ENCODE data around the gene TRIM26.

TRIM26 gene

DNA sequence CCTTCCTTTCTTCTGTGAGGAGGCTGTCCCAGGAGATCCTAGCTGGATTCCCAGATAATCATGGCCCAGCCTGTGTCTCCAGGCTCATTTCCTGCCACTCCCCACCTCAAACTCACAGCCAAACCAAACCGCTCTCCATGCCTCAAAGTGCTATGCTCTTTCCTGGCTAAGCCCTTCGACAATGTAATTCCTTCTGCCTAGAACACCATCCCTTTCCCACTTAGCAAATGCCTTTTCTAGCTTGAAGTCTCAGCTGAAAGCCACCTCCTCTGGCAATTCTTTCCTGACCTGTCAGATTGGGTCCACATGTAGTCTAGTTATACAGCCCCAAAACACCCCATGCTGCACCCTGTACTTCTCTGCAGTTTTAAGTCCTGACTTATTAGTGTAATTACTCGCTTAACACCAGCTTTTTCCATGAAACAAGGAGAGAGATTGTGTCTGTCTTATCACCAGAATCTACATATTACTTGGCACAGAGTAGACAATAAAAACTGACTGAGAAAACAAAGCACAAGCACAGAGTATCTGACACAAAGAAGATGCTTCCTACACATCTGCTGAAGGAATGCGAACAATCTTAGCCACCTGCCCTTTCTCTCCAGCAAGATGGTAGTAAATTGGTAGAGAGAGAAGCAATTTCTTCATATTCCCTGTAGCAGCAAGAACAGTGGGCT lies 5.4 kb downstream of the TRIM26 start:
- Histone ChIP-seq H3K27me3 (ENCODE audit: insufficient read depth, low read length) (no peaks in the 10 kb centered on the region), H3K4me1 (ENCODE audit: control insufficient read depth, insufficient read depth, low read length, unreplicated experiment) (peaks cover 50% of the 10 kb centered on the region), H2AFZ (ENCODE audit: low read length, unreplicated experiment) (no peak overlapping the region), H3K27ac (ENCODE audit: low read depth, low read length) (peak overlapping the region; percentile 38; the same call in 1 of the 2 replicates), H3K79me2 (ENCODE audit: control insufficient read depth, insufficient read depth, low read length, unreplicated experiment) (peaks cover 89% of the 10 kb centered on the region), H3K4me3 (ENCODE audit: low read depth, low read length) (peak overlapping the region; percentile 5; the same call in 1 of the 2 replicates), H3K36me3 (ENCODE audit: insufficient read depth, low read length) (no peaks in the 10 kb centered on the region)

DNA sequence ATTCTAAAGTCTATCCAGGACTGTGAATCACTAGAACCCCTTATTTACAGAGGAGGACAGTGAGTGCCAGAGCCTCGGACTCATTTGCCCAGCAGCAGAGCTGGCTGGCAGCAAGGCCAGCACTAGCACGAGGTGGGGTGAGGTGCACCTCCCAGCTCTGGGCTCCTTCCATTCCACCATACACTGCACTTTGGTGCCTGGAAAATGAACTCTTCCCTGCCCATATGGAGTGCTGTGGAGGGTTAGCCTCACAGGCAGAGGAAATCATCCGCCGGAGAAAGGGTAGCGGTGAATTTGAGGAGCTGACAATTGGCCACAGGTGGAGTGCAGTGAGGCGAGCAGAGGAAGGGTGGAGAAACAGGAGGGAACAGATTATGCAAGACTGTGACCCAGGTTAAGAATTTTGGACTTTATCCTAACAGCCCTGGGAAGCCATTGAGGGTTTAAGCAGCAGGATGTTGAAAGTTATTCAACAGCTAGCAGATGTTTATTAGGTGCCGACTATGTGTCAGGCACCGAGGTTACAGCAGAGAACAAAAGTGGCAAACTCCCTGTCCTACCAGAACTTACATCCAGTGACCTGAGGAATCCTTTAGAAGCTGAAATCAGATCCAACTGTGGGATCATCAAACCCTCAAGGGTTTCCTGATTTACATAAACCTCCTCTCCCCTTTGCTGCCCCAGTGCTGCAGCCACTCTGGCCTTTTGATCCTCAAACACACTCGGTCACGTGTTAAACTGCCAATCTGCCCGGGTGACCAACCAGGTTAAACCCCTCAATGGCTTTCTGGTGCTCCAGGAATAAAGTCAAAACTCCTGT lies 6.2 kb downstream of the TRIM26 start:
- Histone ChIP-seq H3K4me1 (ENCODE audit: control insufficient read depth, insufficient read depth, low read length, unreplicated experiment) (peaks cover 51% of the 10 kb centered on the region), H2AFZ (ENCODE audit: low read length, unreplicated experiment) (no peak overlapping the region), H3K36me3 (ENCODE audit: insufficient read depth, low read length) (no peaks in the 10 kb centered on the region), H3K27ac (ENCODE audit: low read depth, low read length) (peak overlapping the region; percentile 38), H3K27me3 (ENCODE audit: insufficient read depth, low read length) (no peaks in the 10 kb centered on the region), H3K79me2 (ENCODE audit: control insufficient read depth, insufficient read depth, low read length, unreplicated experiment) (peaks cover 88% of the 10 kb centered on the region), H3K4me3 (ENCODE audit: low read depth, low read length) (peak overlapping the region; percentile 5; the same call in 1 of the 2 replicates)

DNA sequence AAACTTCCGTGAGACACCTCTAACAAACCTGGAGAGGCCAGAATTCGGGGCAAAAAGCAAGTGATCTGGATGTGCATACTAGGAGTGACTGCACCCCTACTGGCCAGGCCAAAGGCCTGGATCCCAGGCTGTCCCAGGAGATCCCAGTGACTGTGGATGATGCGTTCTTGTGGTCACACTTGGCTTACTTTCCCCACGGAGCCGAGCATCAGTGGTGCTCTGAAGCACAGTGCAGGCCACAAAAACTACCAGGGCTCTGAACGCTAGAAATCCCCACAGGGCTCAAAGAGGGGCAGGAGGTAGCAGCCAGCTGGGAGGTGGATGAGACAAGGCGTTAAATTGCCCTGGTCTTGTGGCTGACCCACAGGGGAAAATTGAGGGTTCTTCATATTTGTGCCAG lies 7.1 kb downstream of the TRIM26 start:
- Histone ChIP-seq H2AFZ (ENCODE audit: low read length, unreplicated experiment) (no peak overlapping the region), H3K36me3 (ENCODE audit: insufficient read depth, low read length) (no peaks in the 10 kb centered on the region), H3K4me1 (ENCODE audit: control insufficient read depth, insufficient read depth, low read length, unreplicated experiment) (peaks cover 42% of the 10 kb centered on the region), H3K27me3 (ENCODE audit: insufficient read depth, low read length) (no peaks in the 10 kb centered on the region), H3K4me3 (ENCODE audit: low read depth, low read length) (no peak overlapping the region), H3K79me2 (ENCODE audit: control insufficient read depth, insufficient read depth, low read length, unreplicated experiment) (peaks cover 83% of the 10 kb centered on the region), H3K27ac (ENCODE audit: low read depth, low read length) (peak overlapping the region; percentile 38)

DNA sequence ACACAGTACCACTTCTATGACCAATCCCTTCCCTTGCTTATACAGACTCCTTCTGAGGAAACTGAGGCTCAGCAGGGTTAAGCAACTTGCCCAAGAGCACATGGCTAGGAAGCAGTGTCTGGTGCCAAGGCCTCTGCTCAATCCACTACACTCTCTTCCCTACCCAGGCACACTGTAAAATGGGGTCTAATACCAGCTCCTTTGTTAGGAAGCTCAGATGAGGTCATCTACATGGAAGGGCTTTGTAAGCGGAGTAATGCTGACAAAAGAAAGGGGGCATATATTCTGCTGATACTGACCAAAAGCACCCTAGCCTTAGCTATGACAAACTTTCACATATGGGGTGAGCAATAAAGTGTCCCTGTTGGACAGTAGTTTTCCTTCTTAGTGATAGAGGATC lies 9.1 kb downstream of the TRIM26 start:
- Histone ChIP-seq H3K79me2 (ENCODE audit: control insufficient read depth, insufficient read depth, low read length, unreplicated experiment) (peaks cover 77% of the 10 kb centered on the region), H3K4me3 (ENCODE audit: low read depth, low read length) (no peak overlapping the region), H3K4me1 (ENCODE audit: control insufficient read depth, insufficient read depth, low read length, unreplicated experiment) (peaks cover 33% of the 10 kb centered on the region), H3K27ac (ENCODE audit: low read depth, low read length) (no peak overlapping the region), H3K27me3 (ENCODE audit: insufficient read depth, low read length) (no peaks in the 10 kb centered on the region), H2AFZ (ENCODE audit: low read length, unreplicated experiment) (no peak overlapping the region), H3K36me3 (ENCODE audit: insufficient read depth, low read length) (peaks cover 10% of the 10 kb centered on the region; the same call in 1 of the 2 replicates)

DNA sequence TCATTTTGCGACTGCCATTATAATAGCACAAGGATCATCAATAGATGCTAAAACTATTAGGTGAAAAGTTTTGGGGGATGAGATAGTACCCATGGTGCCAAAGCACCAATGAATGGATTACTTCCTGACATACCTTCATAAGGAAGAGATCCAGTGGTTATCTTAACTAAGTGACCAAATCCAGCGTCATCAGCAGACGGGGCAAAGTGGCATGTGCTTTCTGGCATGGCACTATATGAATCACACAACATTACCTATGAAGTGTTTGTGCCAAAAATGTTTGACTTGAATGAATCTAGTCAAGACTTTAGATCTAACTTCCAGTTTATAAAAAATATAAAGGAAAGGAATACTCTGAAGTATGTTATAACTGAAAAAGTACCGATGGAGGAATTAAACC lies 10.8 kb downstream of the TRIM26 start:
- H3K27me3 ChIP-seq (ENCODE audit: insufficient read depth, low read length): no peaks in the 10 kb centered on the region
- H2AFZ ChIP-seq (ENCODE audit: low read length, unreplicated experiment): no peak overlapping the region
- peaks cover 10% of the 10 kb centered on the region; the same call in 1 of the 2 replicates for H3K36me3 ChIP-seq (ENCODE audit: insufficient read depth, low read length)
- peaks cover 20% of the 10 kb centered on the region for H3K4me1 ChIP-seq (ENCODE audit: control insufficient read depth, insufficient read depth, low read length, unreplicated experiment)
- H3K79me2 ChIP-seq (ENCODE audit: control insufficient read depth, insufficient read depth, low read length, unreplicated experiment): peaks cover 60% of the 10 kb centered on the region
- no peak overlapping the region for H3K27ac ChIP-seq (ENCODE audit: low read depth, low read length)
- H3K4me3 ChIP-seq (ENCODE audit: low read depth, low read length): no peak overlapping the region

DNA sequence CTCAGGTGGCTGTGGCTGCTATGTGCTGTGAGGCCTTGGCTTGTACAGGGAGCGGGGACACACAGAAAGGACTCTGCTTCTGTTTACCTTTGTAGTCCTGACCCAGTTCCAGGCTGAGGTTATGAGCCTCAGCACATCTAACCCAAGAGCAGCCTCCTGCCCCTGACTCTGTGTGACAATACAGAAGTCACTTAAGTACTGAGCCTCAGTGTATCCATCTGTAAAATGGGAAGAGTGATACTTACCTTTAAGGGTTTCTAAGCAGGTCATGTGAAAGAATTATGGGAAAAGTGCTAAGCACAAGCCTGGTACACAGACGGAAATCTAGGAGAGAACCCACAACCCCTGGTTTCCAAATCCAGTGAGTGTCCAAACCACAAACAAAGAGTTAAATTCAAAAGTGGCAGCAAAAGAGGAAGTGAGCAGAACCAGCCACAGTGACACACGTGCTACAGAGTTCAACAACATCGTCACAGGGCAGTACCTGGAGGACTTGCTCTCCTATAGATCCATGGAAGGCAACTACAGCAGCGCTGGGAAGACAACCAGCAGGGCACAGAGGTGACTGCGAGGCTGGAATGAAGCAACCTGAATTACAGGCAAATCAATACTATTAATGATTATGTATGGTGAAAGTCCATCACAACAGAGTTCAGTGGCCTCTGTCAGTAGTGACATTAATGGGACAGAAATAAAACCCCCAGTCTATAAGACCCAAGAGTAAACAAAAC lies 12.5 kb downstream of the TRIM26 start:
- Histone ChIP-seq H3K79me2 (ENCODE audit: control insufficient read depth, insufficient read depth, low read length, unreplicated experiment) (peaks cover 43% of the 10 kb centered on the region), H3K4me3 (ENCODE audit: low read depth, low read length) (no peak overlapping the region), H3K4me1 (ENCODE audit: control insufficient read depth, insufficient read depth, low read length, unreplicated experiment) (peaks cover 4% of the 10 kb centered on the region)

DNA sequence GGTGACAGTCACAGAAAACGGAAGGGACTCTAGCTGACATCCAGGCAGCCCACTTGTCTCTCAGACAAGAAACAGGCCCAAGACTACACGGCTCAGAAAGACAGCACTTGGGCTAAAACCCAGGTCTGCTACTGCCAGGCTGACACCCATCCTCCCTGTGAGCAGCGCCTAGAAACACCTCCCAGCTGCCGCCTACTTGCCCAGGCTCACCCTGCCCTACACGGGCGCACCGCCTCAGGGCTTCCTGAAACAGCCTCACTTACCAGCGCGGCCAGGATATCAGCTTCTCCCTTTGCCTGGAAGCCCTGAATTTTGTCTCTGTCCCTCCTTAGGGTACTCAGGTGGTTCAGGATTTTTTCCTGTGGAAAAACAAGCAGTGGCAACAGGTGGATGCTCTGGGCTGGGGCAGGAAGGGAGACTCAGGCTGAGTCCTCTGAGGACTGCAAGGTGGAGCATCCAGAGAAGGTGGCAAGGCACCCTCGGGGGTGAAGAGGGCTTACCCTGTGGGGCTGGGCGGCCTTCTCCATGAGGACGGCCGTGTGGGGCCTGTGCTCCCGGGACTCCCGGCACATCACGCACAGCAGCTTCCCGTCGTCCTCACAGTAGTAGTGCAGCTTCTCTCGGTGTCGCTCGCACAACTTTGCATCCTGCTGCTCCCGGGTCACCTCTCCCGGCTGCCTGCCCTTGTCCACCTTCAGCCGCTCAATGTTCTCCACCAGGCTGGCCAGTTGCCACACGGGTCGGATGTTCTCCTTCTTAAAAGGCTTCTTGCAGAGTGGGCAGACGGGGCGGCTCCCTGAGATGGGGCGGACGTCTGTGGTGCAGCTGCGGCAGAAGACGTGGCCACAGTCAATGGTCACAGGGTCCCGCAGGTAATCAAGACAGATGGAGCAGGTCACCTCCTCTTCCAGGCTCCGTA lies 14.8 kb downstream of the TRIM26 start:
- H3K36me3 ChIP-seq (ENCODE audit: insufficient read depth, low read length): peaks cover 21% of the 10 kb centered on the region; the same call in 1 of the 2 replicates
- H3K4me1 ChIP-seq (ENCODE audit: control insufficient read depth, insufficient read depth, low read length, unreplicated experiment): peaks cover 12% of the 10 kb centered on the region
- peaks cover 21% of the 10 kb centered on the region for H3K79me2 ChIP-seq (ENCODE audit: control insufficient read depth, insufficient read depth, low read length, unreplicated experiment)
- no peaks in the 10 kb centered on the region for H3K27me3 ChIP-seq (ENCODE audit: insufficient read depth, low read length)
- no peak overlapping the region for H3K4me3 ChIP-seq (ENCODE audit: low read depth, low read length)
- no peak overlapping the region for H2AFZ ChIP-seq (ENCODE audit: low read length, unreplicated experiment)
- no peak overlapping the region for H3K27ac ChIP-seq (ENCODE audit: low read depth, low read length)

More for the DNA sequence above, 12.5 kb downstream of the TRIM26 start:
- Histone ChIP-seq H3K27me3 (ENCODE audit: insufficient read depth, low read length) (no peaks in the 10 kb centered on the region), H3K27ac (ENCODE audit: low read depth, low read length) (no peak overlapping the region), H3K36me3 (ENCODE audit: insufficient read depth, low read length) (peaks cover 17% of the 10 kb centered on the region; the same call in 1 of the 2 replicates), H2AFZ (ENCODE audit: low read length, unreplicated experiment) (no peak overlapping the region)

DNA sequence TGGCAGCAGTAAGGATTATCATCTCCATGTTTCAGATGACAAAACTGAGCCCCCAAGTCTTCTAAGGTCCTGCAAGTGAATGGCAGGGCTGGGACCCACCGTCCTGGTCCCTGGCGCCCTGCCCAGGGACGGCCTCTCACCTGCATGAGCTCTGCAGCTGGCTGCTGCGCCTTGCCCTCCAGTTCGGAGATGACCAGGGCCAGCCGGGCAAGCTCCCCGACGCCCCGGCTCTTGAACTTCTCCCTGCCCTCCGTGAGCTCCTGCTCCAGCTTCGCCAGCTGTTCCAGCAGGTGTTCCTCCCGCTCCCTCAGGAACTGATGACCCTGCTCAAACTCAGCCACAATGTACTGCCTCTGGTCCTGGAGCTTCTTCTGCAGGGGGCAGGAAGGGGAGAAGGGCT lies 16.8 kb downstream of the TRIM26 start:
- Histone ChIP-seq H3K27me3 (ENCODE audit: insufficient read depth, low read length) (no peaks in the 10 kb centered on the region), H3K27ac (ENCODE audit: low read depth, low read length) (no peak overlapping the region), H3K4me3 (ENCODE audit: low read depth, low read length) (no peak overlapping the region), H3K36me3 (ENCODE audit: insufficient read depth, low read length) (peaks cover 21% of the 10 kb centered on the region; the same call in 1 of the 2 replicates), H2AFZ (ENCODE audit: low read length, unreplicated experiment) (no peak overlapping the region), H3K4me1 (ENCODE audit: control insufficient read depth, insufficient read depth, low read length, unreplicated experiment) (peaks cover 8% of the 10 kb centered on the region), H3K79me2 (ENCODE audit: control insufficient read depth, insufficient read depth, low read length, unreplicated experiment) (peaks cover 10% of the 10 kb centered on the region)

DNA sequence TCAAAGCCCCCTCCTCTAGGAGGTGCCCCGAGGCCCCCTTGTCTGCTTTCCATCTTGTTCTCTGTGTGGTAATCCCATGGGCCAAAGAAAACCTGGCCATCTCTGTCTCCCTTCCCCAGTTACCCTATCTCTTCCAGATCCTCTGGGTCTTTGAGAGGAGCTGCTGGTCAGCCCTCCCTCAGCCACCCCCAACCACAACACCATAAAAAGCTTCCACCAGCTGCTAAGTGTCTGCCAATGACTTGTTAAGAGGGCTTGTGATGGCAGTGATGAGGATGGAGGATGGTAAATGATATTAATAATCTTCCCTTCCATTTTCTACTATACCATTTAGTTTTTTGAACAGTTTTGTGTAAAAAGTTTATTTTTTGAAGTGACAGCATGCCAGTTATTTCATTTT lies 17.3 kb downstream of the TRIM26 start:
- peaks cover 21% of the 10 kb centered on the region; the same call in 1 of the 2 replicates for H3K36me3 ChIP-seq (ENCODE audit: insufficient read depth, low read length)

More for the DNA sequence above, 17.3 kb downstream of the TRIM26 start:
- Histone ChIP-seq H3K27ac (ENCODE audit: low read depth, low read length) (no peak overlapping the region), H3K4me1 (ENCODE audit: control insufficient read depth, insufficient read depth, low read length, unreplicated experiment) (peaks cover 8% of the 10 kb centered on the region), H3K79me2 (ENCODE audit: control insufficient read depth, insufficient read depth, low read length, unreplicated experiment) (peaks cover 9% of the 10 kb centered on the region), H2AFZ (ENCODE audit: low read length, unreplicated experiment) (no peak overlapping the region), H3K27me3 (ENCODE audit: insufficient read depth, low read length) (no peaks in the 10 kb centered on the region), H3K4me3 (ENCODE audit: low read depth, low read length) (no peak overlapping the region)

Measured in ACC112 (cell line).